Neural cell (in vitro differentiated cells): ENCODE measurements around the gene CD163. TPM values are rescaled to one million over a fixed set of nuclear protein-coding genes. Genes with fewer than 3 reads are reported as not detected.

ENCODE experiments used
- H2AFZ ChIP-seq: fragments of 200-600, 300-800 bp; sonication (generic), shearing (Covaris generic); 2 replicates; pipeline ENCODE4 v1.6.0; 2014; ENCODE audit warnings: low read depth, mild to moderate bottlenecking, antibody characterized with exemption, low read length, moderate library complexity
- H3F3A ChIP-seq: fragments of 200-600 bp; shearing (Covaris generic); 2 replicates; pipeline ENCODE4 v1.6.1; 2016; ENCODE audit warnings: mild to moderate bottlenecking, moderate library complexity, mixed read lengths, antibody characterized with exemption, low read length; ENCODE audit not compliant: insufficient read depth, poor library complexity, severe bottlenecking
- H3K27ac ChIP-seq: fragments of 200-600, 300-800 bp; sonication (generic), shearing (Covaris generic); 2 replicates; pipeline ENCODE4 v1.5.1; 2014; ENCODE audit warnings: mild to moderate bottlenecking, low read length, moderate library complexity
- H3K27me3 ChIP-seq: fragments of 300-800, 200-600 bp; sonication (generic), shearing (Covaris generic); 2 replicates; pipeline ENCODE4 v1.6.0; 2014; ENCODE audit warnings: mild to moderate bottlenecking, low read depth, low read length, moderate library complexity; ENCODE audit not compliant: insufficient read depth
- H3K36me3 ChIP-seq: fragments of 300-800, 200-600 bp; sonication (generic), shearing (Covaris generic); 2 replicates; pipeline ENCODE4 v1.5.1; 2014; ENCODE audit warnings: mild to moderate bottlenecking, antibody characterized with exemption, low read length, moderate library complexity; ENCODE audit not compliant: insufficient read depth
- H3K4me2 ChIP-seq: fragments of 300-800, 200-600 bp; sonication (generic), shearing (Covaris generic); 2 replicates; pipeline ENCODE4 v1.6.0; 2014; ENCODE audit warnings: mild to moderate bottlenecking, low read length
- H3K4me3 ChIP-seq: fragments of 300-800, 200-600 bp; sonication (generic), shearing (Covaris generic); 2 replicates; pipeline ENCODE4 v1.5.1; 2014; ENCODE audit warnings: mild to moderate bottlenecking, low read length, moderate library complexity
- H3K79me2 ChIP-seq: fragments of 200-600 bp; shearing (Covaris generic); replicated peaks from 2 replicates; pipeline ENCODE4 v1.6.0; 2014; ENCODE audit warnings: mild to moderate bottlenecking, low read length, moderate library complexity; ENCODE audit not compliant: insufficient read depth
- H3K9ac ChIP-seq: fragments of 300-800, 200-600 bp; sonication (generic), shearing (Covaris generic); 2 replicates; pipeline ENCODE4 v1.6.1; 2016; ENCODE audit warnings: mild to moderate bottlenecking, low read length, mixed read lengths
- H3K9me2 ChIP-seq: fragments of 200-600 bp; shearing (Covaris generic); 2 replicates; pipeline ENCODE4 v1.6.1; 2016; ENCODE audit warnings: mild to moderate bottlenecking, low read length, mixed read lengths; ENCODE audit not compliant: insufficient read depth
- H3K9me3 ChIP-seq: fragments of 200-600, 300-800 bp; sonication (generic), shearing (Covaris generic); 2 replicates; pipeline ENCODE4 v1.6.1; 2016; ENCODE audit warnings: mild to moderate bottlenecking, mixed run types, low read length, moderate library complexity, mixed read lengths
- H4K20me1 ChIP-seq: fragments of 200-600 bp; shearing (Covaris generic); 2 replicates; pipeline ENCODE4 v1.6.1; 2016; ENCODE audit warnings: mild to moderate bottlenecking, mixed run types; ENCODE audit not compliant: insufficient read depth
- CTCF ChIP-seq: fragments of 450-650 bp; IDR thresholded peaks from 2 replicates; pipeline ENCODE4 v1.5.1; 2014; ENCODE audit warnings: antibody characterized with exemption, mild to moderate bottlenecking, moderate library complexity; ENCODE audit not compliant: poor library complexity, severe bottlenecking
- EP300 ChIP-seq: fragments of 450-650 bp; conservative IDR thresholded peaks from 2 replicates; pipeline ENCODE4 v1.6.1; 2014; ENCODE audit warnings: antibody characterized with exemption, mild to moderate bottlenecking, moderate library complexity; ENCODE audit not compliant: poor library complexity, severe bottlenecking
- EZH2 ChIP-seq: fragments of 200-600, 300-800 bp; shearing (Covaris generic), sonication (generic); IDR thresholded peaks from 2 replicates; pipeline ENCODE4 v1.6.1; 2014; ENCODE audit warnings: antibody characterized with exemption, low read length, borderline replicate concordance, mild to moderate bottlenecking; ENCODE audit not compliant: insufficient read depth, poor library complexity, severe bottlenecking
- MXI1 ChIP-seq: fragments of 450-650 bp; conservative IDR thresholded peaks from 2 replicates; pipeline ENCODE4 v1.6.1; 2014; ENCODE audit warnings: antibody characterized with exemption, mild to moderate bottlenecking; ENCODE audit not compliant: poor library complexity, severe bottlenecking
- POLR2AphosphoS5 ChIP-seq: IDR thresholded peaks from 2 replicates; pipeline ENCODE4 v1.6.1; 2012
- RAD21 ChIP-seq: fragments of 450-650 bp; conservative IDR thresholded peaks from 2 replicates; pipeline ENCODE4 v1.6.1; 2014; ENCODE audit warnings: antibody characterized with exemption, mild to moderate bottlenecking, moderate library complexity
- REST ChIP-seq: IDR thresholded peaks from 2 replicates; pipeline ENCODE4 v1.6.1; 2012; ENCODE audit warnings: borderline replicate concordance
- SMC3 ChIP-seq: fragments of 450-650 bp; conservative IDR thresholded peaks from 2 replicates; pipeline ENCODE4 v1.6.1; 2014; ENCODE audit warnings: antibody characterized with exemption, mild to moderate bottlenecking, moderate library complexity; ENCODE audit not compliant: poor library complexity
- TAF1 ChIP-seq: IDR thresholded peaks from 2 replicates; pipeline ENCODE4 v1.6.1; 2012; ENCODE audit warnings: low read depth
- polyA plus RNA-seq: library from polyadenylated mRNA; depleted of rRNA; stranded (reverse); fragments of >200 nt; gene quantifications from 2 replicates; pipeline ENCODE4 v1.2.3, GENCODE V29; 2014

Gene CD163
- polyA plus RNA-seq, 1 donor from 2014 or later: not detected

- no peaks in the 10 kb centered on the region for H3K79me2 ChIP-seq
- no peaks in the 10 kb centered on the region for H3F3A ChIP-seq
- H3K9me2 ChIP-seq: no peaks in the 10 kb centered on the region
- H3K4me3 ChIP-seq: no peak overlapping the region
- no peak overlapping the region for H3K27ac ChIP-seq
- no peaks in the 10 kb centered on the region for H3K27me3 ChIP-seq
- H3K9ac ChIP-seq: no peak overlapping the region
- H3K4me2 ChIP-seq: no peak overlapping the region
- TF ChIP-seq SMC3 (no peak), REST (no peak), EP300 (no peak), POLR2AphosphoS5 (no peak), EZH2 (no peak), RAD21 (no peak)
- H3K9me3 ChIP-seq: no peaks in the 10 kb centered on the region
- H4K20me1 ChIP-seq: no peaks in the 10 kb centered on the region
- no peaks in the 10 kb centered on the region for H3K36me3 ChIP-seq
- H2AFZ ChIP-seq: no peak overlapping the region
These were observed 18.5 kb downstream of the CD163 start for GRCh38 chr12:7485095-7485494.

GRCh38 chr12:7483343-7483742 is 20.2 kb downstream of the CD163 start:
- Histone ChIP-seq H3K9ac (no peak overlapping the region), H3K4me2 (no peak overlapping the region), H3K9me3 (no peaks in the 10 kb centered on the region), H3F3A (no peaks in the 10 kb centered on the region), H4K20me1 (no peaks in the 10 kb centered on the region), H3K27me3 (no peaks in the 10 kb centered on the region), H2AFZ (no peak overlapping the region), H3K36me3 (no peaks in the 10 kb centered on the region), H3K79me2 (no peaks in the 10 kb centered on the region), H3K27ac (no peak overlapping the region), H3K9me2 (no peaks in the 10 kb centered on the region), H3K4me3 (no peak overlapping the region)
- TF ChIP-seq RAD21: no peak
- TF ChIP-seq EP300: no peak

- H2AFZ ChIP-seq: no peak overlapping the region
- H3K9ac ChIP-seq: no peak overlapping the region
- H3K79me2 ChIP-seq: no peaks in the 10 kb centered on the region
- no peaks in the 10 kb centered on the region for H3K9me3 ChIP-seq
- H3K27ac ChIP-seq: no peak overlapping the region
- no peaks in the 10 kb centered on the region for H3K9me2 ChIP-seq
- no peaks in the 10 kb centered on the region for H4K20me1 ChIP-seq
- H3K4me2 ChIP-seq: no peak overlapping the region
- no peaks in the 10 kb centered on the region for H3K36me3 ChIP-seq
- no peaks in the 10 kb centered on the region for H3F3A ChIP-seq
- no peaks in the 10 kb centered on the region for H3K27me3 ChIP-seq
- no peak overlapping the region for H3K4me3 ChIP-seq
- no peak for TF ChIP-seq POLR2AphosphoS5
- no peak for TF ChIP-seq CTCF
- no peak for TF ChIP-seq TAF1
- TF ChIP-seq RAD21: no peak
- TF ChIP-seq SMC3: no peak
- TF ChIP-seq EZH2: no peak
- no peak for TF ChIP-seq MXI1
- TF ChIP-seq REST: no peak
- TF ChIP-seq EP300: no peak
These were observed 23.8 kb downstream of the CD163 start for GRCh38 chr12:7479771-7480170.
